Neuronal stem cell (in vitro differentiated cells): ENCODE data around the gene AKAP6.

Source experiments
- DNase-seq: peaks from one replicate; pipeline ENCODE4 v3.0.0-alpha.2; 2013; ENCODE audit warnings: low spot score
- H2AFZ ChIP-seq: one replicate; pipeline ENCODE4 v1.6.1; 2013; ENCODE audit warnings: mild to moderate bottlenecking, low read length, inconsistent platforms
- H2AK5ac ChIP-seq: 2 replicates; pipeline ENCODE4 v1.6.1; 2013; ENCODE audit warnings: low read depth, mild to moderate bottlenecking, inconsistent platforms, low read length, moderate library complexity, mixed read lengths
- H2BK120ac ChIP-seq: 2 replicates; pipeline ENCODE4 v1.6.1; 2013; ENCODE audit warnings: low read depth, mild to moderate bottlenecking, inconsistent platforms, low read length, moderate library complexity, mixed read lengths
- H2BK12ac ChIP-seq: one replicate; pipeline ENCODE4 v1.6.1; 2013; ENCODE audit warnings: low read length, inconsistent platforms
- H2BK15ac ChIP-seq: 2 replicates; pipeline ENCODE4 v1.6.1; 2013; ENCODE audit warnings: mild to moderate bottlenecking, low read length, inconsistent platforms, mixed read lengths
- H2BK5ac ChIP-seq: one replicate; pipeline ENCODE4 v1.6.1; 2013; ENCODE audit warnings: inconsistent platforms, mild to moderate bottlenecking, low read length, moderate library complexity
- H3K14ac ChIP-seq: one replicate; pipeline ENCODE4 v1.6.1; 2013; ENCODE audit warnings: low read length, inconsistent platforms
- H3K18ac ChIP-seq: 2 replicates; pipeline ENCODE4 v1.6.1; 2013; ENCODE audit warnings: low read length, inconsistent platforms
- H3K23ac ChIP-seq: 2 replicates; pipeline ENCODE4 v1.6.1; 2013; ENCODE audit warnings: low read depth, mild to moderate bottlenecking, mixed read lengths, low read length, inconsistent platforms; ENCODE audit not compliant: poor library complexity
- H3K27ac ChIP-seq: replicated peaks from 3 replicates; pipeline ENCODE4 v1.5.1; 2013; ENCODE audit warnings: low read length, inconsistent platforms
- H3K27me3 ChIP-seq, 3 experiments: 2 replicates each; pipeline ENCODE4 v1.6.1; 2013; ENCODE audit warnings: low read length in 3 of 3, mild to moderate bottlenecking in 2 of 3, inconsistent platforms in 1 of 3, low read depth in 1 of 3, mixed read lengths in 1 of 3, moderate library complexity in 1 of 3; ENCODE audit not compliant: control insufficient read depth in 3 of 3, insufficient read depth in 3 of 3
- H3K36me3 ChIP-seq, 2 donors: replicated peaks in 1 of 2; 2 replicates each; pipeline ENCODE4 v1.6.1; 2013; ENCODE audit warnings: low read length in 2 of 2; ENCODE audit not compliant: control insufficient read depth in 2 of 2, insufficient read depth in 2 of 2
- H3K4ac ChIP-seq: 2 replicates; pipeline ENCODE4 v1.6.1; 2013; ENCODE audit warnings: inconsistent platforms, mild to moderate bottlenecking, low read length, moderate library complexity
- H3K4me1 ChIP-seq, 2 donors: 1 replicate in 1 of 2; 2 replicates in 1 of 2; pipeline ENCODE4 v1.6.1; 2013; ENCODE audit warnings: low read length in 2 of 2, low read depth in 1 of 2; ENCODE audit not compliant: control insufficient read depth in 2 of 2, insufficient read depth in 1 of 2
- H3K4me2 ChIP-seq: one replicate; pipeline ENCODE4 v1.6.1; 2013; ENCODE audit warnings: mild to moderate bottlenecking, low read length, inconsistent platforms; ENCODE audit not compliant: insufficient read depth, poor library complexity, severe bottlenecking
- H3K4me3 ChIP-seq, 2 donors: 2 replicates each; pipeline ENCODE4 v1.5.1; 2013; ENCODE audit warnings: low read length in 2 of 2, mild to moderate bottlenecking in 2 of 2, inconsistent platforms in 1 of 2, moderate library complexity in 1 of 2
- H3K79me1 ChIP-seq: one replicate; pipeline ENCODE4 v1.6.1; 2013; ENCODE audit warnings: low read depth, mild to moderate bottlenecking, inconsistent platforms, low read length, moderate library complexity
- H3K9ac ChIP-seq: one replicate; pipeline ENCODE4 v1.6.1; 2013; ENCODE audit warnings: mild to moderate bottlenecking, low read depth, low read length, inconsistent platforms; ENCODE audit not compliant: poor library complexity
- H3K9me3 ChIP-seq, 2 donors: replicated peaks in 1 of 2; 2 replicates each; pipeline versions ENCODE3 to v1.6.1; 2013; ENCODE audit warnings: low read length in 2 of 2, mild to moderate bottlenecking in 2 of 2, inconsistent platforms in 1 of 2, low read depth in 1 of 2, mixed read lengths in 1 of 2, moderate library complexity in 1 of 2; ENCODE audit not compliant: control insufficient read depth in 2 of 2, insufficient read depth in 1 of 2
- H4K8ac ChIP-seq: one replicate; pipeline ENCODE4 v1.6.1; 2013; ENCODE audit warnings: low read depth, mild to moderate bottlenecking, inconsistent platforms, low read length, moderate library complexity
- H4K91ac ChIP-seq: one replicate; pipeline ENCODE4 v1.6.1; 2013; ENCODE audit warnings: low read length, low read depth, mild to moderate bottlenecking, inconsistent platforms; ENCODE audit not compliant: poor library complexity
- WGBS, 2 donors: extraction: QIAGEN DNeasy Blood & Tissue Kit; methylation state at CpG; one replicate each; pipeline ENCODE4 v1.1.7; 2013; ENCODE audit warnings: missing lambda C conversion rate in 2 of 2, mixed read lengths in 1 of 2; ENCODE audit not compliant: insufficient read length in 2 of 2, insufficient replicate concordance in 1 of 2; ENCODE audit errors: extremely low coverage in 2 of 2; 5-methylcytosine and 5-hydroxymethylcytosine counted together

AKAP6 gene

DNA sequence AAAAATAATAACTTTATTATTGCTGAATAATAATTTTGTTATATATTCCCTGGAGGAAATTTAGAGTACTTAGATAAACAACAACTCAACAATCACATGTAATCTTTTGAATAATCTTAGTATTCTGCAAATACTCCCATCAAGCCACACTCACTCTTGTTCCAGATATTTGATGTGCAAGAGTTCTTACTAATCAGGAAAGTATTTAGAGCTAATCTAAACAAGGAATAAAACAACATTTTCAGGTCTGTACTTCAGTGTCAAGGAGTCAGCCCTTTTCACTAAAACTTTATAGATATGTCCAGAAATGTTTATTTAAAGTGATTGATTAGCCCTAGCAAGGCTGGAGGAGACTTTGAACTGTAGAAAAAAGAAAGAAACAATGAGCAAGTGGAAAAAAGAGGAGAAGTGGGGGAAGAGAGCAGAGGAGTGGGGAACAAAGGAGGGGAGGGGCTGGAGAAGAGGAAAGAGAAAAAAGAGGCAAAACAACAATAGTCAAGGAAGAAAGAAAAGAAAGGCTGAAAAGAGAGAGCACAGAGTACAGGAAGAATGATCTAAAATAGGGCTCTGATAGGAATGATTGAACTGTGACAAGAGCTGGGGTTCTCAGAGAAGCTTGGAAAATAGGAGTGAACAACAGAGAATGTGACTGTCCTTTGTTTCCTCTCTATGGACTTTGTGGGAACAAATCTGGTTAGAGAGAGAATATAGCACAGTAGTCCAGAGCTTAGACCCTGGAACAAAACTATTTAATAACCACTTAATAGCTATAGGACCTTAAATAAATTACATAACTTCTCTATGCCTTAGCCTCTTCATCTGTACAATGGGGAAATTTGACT is 238.7 kb downstream of the AKAP6 start:
- H3K14ac ChIP-seq = no peak overlapping the region
- H2BK5ac ChIP-seq = no peak overlapping the region
- H3K79me1 ChIP-seq = no peaks in the 10 kb centered on the region
- H2AFZ ChIP-seq = no peak overlapping the region
- no peak overlapping the region for H2BK120ac ChIP-seq
- no peak overlapping the region for H3K4me3 ChIP-seq
- no peak overlapping the region for H3K27ac ChIP-seq
- H3K4me1 ChIP-seq = peaks cover 4 to 5% of the 10 kb centered on the region in 2 donors
- H2BK12ac ChIP-seq = no peak overlapping the region
- H2BK15ac ChIP-seq = no peak overlapping the region
- no peak overlapping the region for H3K23ac ChIP-seq
- H2AK5ac ChIP-seq = no peak overlapping the region
- no peaks in the 10 kb centered on the region for H3K36me3 ChIP-seq
- DNase-seq = no peak
- no peak overlapping the region for H4K8ac ChIP-seq
- no peak overlapping the region for H3K9ac ChIP-seq
- H3K4ac ChIP-seq = no peak overlapping the region
- no peak overlapping the region for H3K18ac ChIP-seq
- H3K27me3 ChIP-seq = no peaks in the 10 kb centered on the region
- H4K91ac ChIP-seq = no peak overlapping the region
- H3K4me2 ChIP-seq = no peak overlapping the region
- no peaks in the 10 kb centered on the region for H3K9me3 ChIP-seq

DNA sequence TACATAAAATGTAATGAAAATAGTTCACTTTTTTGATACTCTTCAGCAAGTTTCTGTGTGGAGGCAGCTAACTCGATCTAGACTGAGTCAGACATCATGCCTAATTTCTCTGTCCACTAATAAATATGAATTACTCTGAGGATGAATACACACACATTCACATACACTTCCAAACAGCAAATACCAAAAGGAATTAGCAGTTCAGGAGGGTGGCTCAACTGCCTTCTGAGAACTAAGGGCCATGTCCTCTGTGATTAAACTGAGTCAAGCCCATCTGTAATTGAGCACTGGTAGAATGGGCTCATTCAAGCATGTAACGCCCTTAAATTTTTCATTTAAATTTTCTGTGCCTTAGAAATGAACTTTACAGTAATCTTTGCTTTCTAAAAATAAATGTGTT is 242.5 kb downstream of the AKAP6 start:
- H3K14ac ChIP-seq = no peak overlapping the region
- no peak overlapping the region for H2AK5ac ChIP-seq
- no CpG with 5 or more reads among the region's 2 CpGs for WGBS, 2 donors

DNA sequence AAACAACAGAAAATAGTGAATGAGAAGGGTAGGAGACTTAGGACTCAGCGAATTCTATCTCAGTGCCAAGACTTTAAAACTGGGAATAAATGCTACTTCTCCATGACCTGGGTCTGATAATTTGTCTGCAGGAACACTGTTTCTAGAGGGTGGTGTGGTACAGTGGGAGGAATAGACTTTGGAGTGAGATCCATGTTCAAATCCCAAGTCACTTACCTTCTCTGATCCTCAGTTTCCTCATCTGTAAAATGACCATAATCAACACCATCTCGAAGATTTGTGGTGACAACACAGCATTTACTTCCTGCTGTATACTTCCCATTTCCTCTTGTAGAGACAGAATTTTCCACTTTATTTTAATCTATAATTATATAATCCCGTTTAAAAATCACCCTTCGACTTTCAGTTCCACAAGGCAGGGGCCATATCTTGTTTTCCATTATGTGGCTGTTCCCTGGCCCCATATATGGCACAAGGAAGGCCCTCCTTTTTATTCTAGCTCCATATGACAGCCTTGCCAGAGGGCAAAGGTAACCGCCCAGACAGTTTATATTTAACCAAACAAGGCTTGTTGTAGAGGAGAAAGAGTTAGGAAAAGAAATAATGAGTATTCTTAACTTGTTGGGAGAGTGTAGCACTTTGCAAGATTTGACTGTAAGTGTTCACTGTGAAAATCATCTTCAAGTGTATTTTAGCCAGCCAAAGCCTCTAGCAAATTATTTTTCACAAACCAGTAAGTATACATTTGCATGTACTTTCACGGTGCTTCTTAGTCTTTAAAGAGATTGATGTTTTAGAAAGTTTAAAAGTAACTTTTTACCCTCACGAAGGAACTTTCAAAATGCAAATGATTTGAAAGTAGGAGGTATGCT is 243.1 kb downstream of the AKAP6 start:
- H3K23ac ChIP-seq = no peak overlapping the region
- no peak overlapping the region for H4K91ac ChIP-seq
- no peak overlapping the region for H2BK15ac ChIP-seq
- peaks cover 8 to 9% of the 10 kb centered on the region in 2 donors for H3K4me1 ChIP-seq
- no peak overlapping the region for H3K4ac ChIP-seq
- no peak overlapping the region for H3K18ac ChIP-seq
- H3K36me3 ChIP-seq = no peaks in the 10 kb centered on the region
- no peak overlapping the region for H3K4me3 ChIP-seq
- no peak overlapping the region for H2BK5ac ChIP-seq
- no peak overlapping the region for H3K14ac ChIP-seq
- 100% methylated on average over 1 of the region's 7 CpGs; no CpG with 5 or more reads in 1 of the 2 donors for WGBS, 2 donors
- H2BK12ac ChIP-seq = no peak overlapping the region
- no peak overlapping the region for H4K8ac ChIP-seq
- H3K27ac ChIP-seq = no peak overlapping the region
- H3K9ac ChIP-seq = no peak overlapping the region
- no peaks in the 10 kb centered on the region for H3K27me3 ChIP-seq
- peak overlapping the region; percentile 47 for H2AFZ ChIP-seq
- H3K9me3 ChIP-seq = no peaks in the 10 kb centered on the region
- H3K4me2 ChIP-seq = no peak overlapping the region
- DNase-seq = no peak
- H2BK120ac ChIP-seq = no peak overlapping the region
- H2AK5ac ChIP-seq = no peak overlapping the region
- no peaks in the 10 kb centered on the region for H3K79me1 ChIP-seq

More for the DNA sequence above, 242.5 kb downstream of the AKAP6 start:
- Histone ChIP-seq H2BK15ac (no peak overlapping the region), H2BK12ac (no peak overlapping the region), H3K4me2 (no peak overlapping the region), H2BK5ac (no peak overlapping the region), H3K23ac (no peak overlapping the region), H3K18ac (no peak overlapping the region), H3K27ac (no peak overlapping the region), H3K27me3 (no peaks in the 10 kb centered on the region), H3K4me3 (no peak overlapping the region), H3K9ac (no peak overlapping the region), H3K36me3 (no peaks in the 10 kb centered on the region), H2AFZ (no peak overlapping the region), H3K4ac (no peak overlapping the region), H4K91ac (no peak overlapping the region), H3K79me1 (no peaks in the 10 kb centered on the region), H4K8ac (no peak overlapping the region), H3K9me3 (no peaks in the 10 kb centered on the region), H3K4me1 (peaks cover 6 to 9% of the 10 kb centered on the region in 2 donors), H2BK120ac (no peak overlapping the region)
- DNase-seq = no peak

DNA sequence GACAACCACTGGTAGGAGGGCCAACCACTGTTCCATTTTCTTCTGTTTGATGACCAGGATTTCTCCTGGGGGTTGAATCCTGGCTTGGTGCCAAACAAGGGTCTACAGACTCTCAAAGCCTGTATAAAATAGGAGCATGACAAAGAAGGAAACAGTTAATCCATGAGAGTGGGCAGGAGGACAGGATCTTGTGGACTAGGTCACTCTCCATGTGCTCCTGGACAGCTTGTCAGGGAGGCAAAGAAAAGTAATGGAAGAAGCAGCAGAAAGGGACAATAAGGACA is 243.7 kb downstream of the AKAP6 start:
- H3K9ac ChIP-seq = no peak overlapping the region
- DNase-seq = no peak
- no peak overlapping the region for H3K27ac ChIP-seq

More for the DNA sequence above, 243.7 kb downstream of the AKAP6 start:
- H3K18ac ChIP-seq = no peak overlapping the region
- no peak overlapping the region for H3K4ac ChIP-seq
- no peak overlapping the region for H3K23ac ChIP-seq
- no peak overlapping the region for H2BK5ac ChIP-seq
- no peak overlapping the region for H2AK5ac ChIP-seq
- no peaks in the 10 kb centered on the region for H3K9me3 ChIP-seq
- no peak overlapping the region for H2BK15ac ChIP-seq
- H3K4me1 ChIP-seq = peaks cover 8 to 9% of the 10 kb centered on the region in 2 donors
- H2BK12ac ChIP-seq = no peak overlapping the region
- no peak overlapping the region for H3K14ac ChIP-seq
- H3K27me3 ChIP-seq = no peaks in the 10 kb centered on the region
- peak overlapping the region; percentile 47 for H2AFZ ChIP-seq
- no peaks in the 10 kb centered on the region for H3K79me1 ChIP-seq
- no peak overlapping the region for H2BK120ac ChIP-seq
- no peak overlapping the region for H3K4me3 ChIP-seq
- no peak overlapping the region for H4K91ac ChIP-seq
- no peaks in the 10 kb centered on the region for H3K36me3 ChIP-seq
- no peak overlapping the region for H3K4me2 ChIP-seq
- no peak overlapping the region for H4K8ac ChIP-seq
